Measurements from ENCODE around the gene RAMACL.
"Not testable (repeated sequence)": the region's sequence is repeated elsewhere in the genome, so short reads cannot be mapped to it uniquely, and the experiment has no call there.

RAMACL gene

DNA sequence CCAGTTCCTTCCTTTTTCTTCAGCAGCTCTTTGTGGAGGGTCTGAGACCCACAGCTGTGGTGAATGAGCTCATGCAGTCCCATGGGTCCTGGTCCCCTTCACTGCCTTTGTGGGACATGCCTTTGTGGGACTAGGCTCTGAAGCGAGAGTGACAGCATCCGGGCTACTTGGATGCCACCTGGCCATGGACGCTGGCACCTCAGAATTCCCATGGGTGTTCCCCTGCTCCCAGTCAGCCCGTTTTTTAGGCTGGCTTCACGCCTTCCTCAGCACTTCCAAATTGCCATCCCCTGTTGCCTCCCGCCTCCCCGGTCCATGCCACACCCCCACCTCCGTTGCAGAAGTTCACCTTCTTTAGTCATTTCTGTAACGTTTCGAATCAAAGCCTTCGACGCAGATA lies 45.1 kb downstream of the RAMACL start:
- DNase-seq (ENCODE audit: low read depth, low spot score) = no peak
- no peak overlapping the region for H3K4me3 ChIP-seq (ENCODE audit: low read length)

GRCh38 chr6:166540631-166541331 lies 45.7 kb downstream of the RAMACL start:
- no peak overlapping the region for H3K4me3 ChIP-seq (ENCODE audit: low read length)
- DNase-seq (ENCODE audit: low read depth, low spot score) = no peak

GRCh38 chr6:166539543-166539942 lies 46.9 kb downstream of the RAMACL start:
- no peak overlapping the region for H3K4me3 ChIP-seq (ENCODE audit: low read length)
- no peak for DNase-seq (ENCODE audit: low read depth, low spot score)

GRCh38 chr6:166539011-166539385 lies 47.5 kb downstream of the RAMACL start:
- DNase-seq (ENCODE audit: low read depth, low spot score); H3K4me3 ChIP-seq (ENCODE audit: low read length): not testable (repeated sequence)

- no peak overlapping the region for H3K4me3 ChIP-seq (ENCODE audit: low read length)
- no peak for DNase-seq (ENCODE audit: low read depth, low spot score)
Observed at GRCh38 chr6:166538297-166539010, 48.0 kb downstream of the RAMACL start.

DNA sequence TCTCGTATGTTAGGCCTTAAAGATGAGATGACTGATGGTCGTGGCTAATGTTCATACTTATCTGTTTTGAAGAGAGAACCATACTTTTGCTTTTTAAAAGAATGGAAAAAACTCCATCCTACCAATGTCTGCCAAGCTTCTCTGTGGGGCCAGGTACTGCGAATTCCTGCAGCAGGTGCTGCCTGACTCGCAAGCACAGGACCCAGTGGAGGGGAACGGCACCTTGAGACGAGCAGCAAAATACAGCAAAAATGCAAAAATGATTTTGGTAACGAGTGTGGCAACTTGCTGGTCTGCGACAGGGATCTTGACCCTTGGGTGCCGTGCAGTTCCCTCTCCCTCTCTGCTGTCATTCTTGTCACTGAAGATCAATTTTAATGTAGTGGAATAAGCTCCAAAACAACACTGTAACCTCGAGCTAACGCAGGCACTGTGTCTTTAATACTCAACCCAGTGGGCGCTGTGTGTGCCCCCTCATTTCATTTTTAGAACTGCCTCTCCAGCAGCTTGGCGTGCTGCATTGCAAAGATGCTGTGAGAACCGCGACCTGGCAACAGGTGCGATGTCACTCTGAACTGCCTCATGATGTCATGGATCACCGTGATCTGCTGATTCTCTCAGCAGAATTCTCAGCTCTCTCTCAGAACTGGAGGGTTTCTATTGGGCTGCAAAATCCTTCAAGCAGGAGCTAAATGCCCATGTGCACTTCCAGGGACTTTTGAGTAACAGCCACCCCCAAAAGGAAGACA lies 51.6 kb downstream of the RAMACL start:
- no peak overlapping the region for H3K4me3 ChIP-seq (ENCODE audit: low read length)
- no peak for DNase-seq (ENCODE audit: low read depth, low spot score)

DNA sequence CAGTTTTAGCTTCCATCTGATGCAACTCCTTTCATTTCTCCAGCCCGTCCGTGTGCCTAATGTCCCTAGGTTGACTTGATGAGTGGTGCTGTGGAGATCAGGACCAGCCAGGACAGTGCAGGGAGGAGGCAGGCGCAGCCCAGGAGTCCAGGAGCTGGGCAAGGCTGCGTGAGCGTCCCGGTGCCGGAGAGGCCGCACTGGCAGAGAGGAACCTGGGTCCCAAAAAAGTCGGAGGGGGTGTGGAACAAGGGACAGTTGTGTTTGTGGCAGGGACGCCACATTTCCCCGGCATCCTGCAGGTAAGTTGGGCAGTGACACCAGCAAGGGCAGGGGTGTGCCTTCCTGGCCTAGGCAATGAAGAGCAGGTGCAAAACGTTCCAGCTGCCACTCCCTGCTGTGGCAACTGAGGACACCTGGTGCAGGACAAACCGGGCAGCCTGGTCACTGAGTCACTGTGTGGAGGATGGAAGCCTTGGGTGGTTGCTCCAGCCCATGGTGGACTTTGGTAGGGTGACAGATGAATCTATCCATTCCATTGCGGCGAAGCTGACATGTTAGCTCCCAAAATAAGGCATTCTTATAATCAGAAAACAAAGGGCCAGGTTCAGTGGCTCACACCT lies 53.2 kb downstream of the RAMACL start:
- H3K4me3 ChIP-seq (ENCODE audit: low read length) = no peak overlapping the region
- no peak for DNase-seq (ENCODE audit: low read depth, low spot score)

Measured in Jurkat, Clone E6-1 (cell line).